Liver (tissue), 9 donors: ENCODE results near the gene CAST. TPM values are rescaled to one million over a fixed set of nuclear protein-coding genes. Genes with fewer than 3 reads are reported as not detected.

Experiments
- DNase-seq: peaks from one replicate; pipeline ENCODE4 v3.0.0-alpha.2; 2017; ENCODE audit warnings: low spot score
- H3K27ac ChIP-seq, 2 donors: one replicate each; pipeline ENCODE4 v1.7.0; 2013; ENCODE audit warnings: inconsistent platforms in 2 of 2, low read length in 2 of 2, control low read depth in 1 of 2, low read depth in 1 of 2, mild to moderate bottlenecking in 1 of 2
- H3K27me3 ChIP-seq, 4 donors: one replicate each; pipeline versions ENCODE4 v1.6.1 to v1.7.0; 2013; ENCODE audit warnings: low read length in 3 of 4, inconsistent platforms in 1 of 4, mild to moderate bottlenecking in 1 of 4, moderate library complexity in 1 of 4; ENCODE audit not compliant: control insufficient read depth in 4 of 4, insufficient read depth in 4 of 4
- H3K36me3 ChIP-seq, 4 donors: one replicate each; pipeline versions ENCODE4 v1.6.1 to v1.7.0; 2013; ENCODE audit warnings: low read length in 3 of 4, mild to moderate bottlenecking in 3 of 4, low read depth in 1 of 4, moderate library complexity in 1 of 4; ENCODE audit not compliant: control insufficient read depth in 4 of 4, insufficient read depth in 3 of 4
- H3K4me1 ChIP-seq, 4 donors: one replicate each; pipeline versions ENCODE4 v1.6.1 to v1.7.0; 2013; ENCODE audit warnings: low read length in 3 of 4, mild to moderate bottlenecking in 3 of 4, moderate library complexity in 1 of 4; ENCODE audit not compliant: control insufficient read depth in 4 of 4, insufficient read depth in 4 of 4
- H3K4me3 ChIP-seq, 3 donors: one replicate each; pipeline versions ENCODE4 v1.6.1 to v1.7.0; 2013; ENCODE audit warnings: low read length in 3 of 3, control low read depth in 1 of 3, low read depth in 1 of 3, mild to moderate bottlenecking in 1 of 3
- H3K9ac ChIP-seq, 2 donors: one replicate each; pipeline ENCODE4 v1.7.0; 2013; ENCODE audit warnings: low read length in 2 of 2, mild to moderate bottlenecking in 2 of 2, moderate library complexity in 2 of 2, control low read depth in 1 of 2, low read depth in 1 of 2
- H3K9me3 ChIP-seq, 4 donors: one replicate each; pipeline versions ENCODE4 v1.6.1 to v1.7.0; 2013; ENCODE audit warnings: low read length in 3 of 4; ENCODE audit not compliant: control insufficient read depth in 4 of 4
- ATF3 ChIP-seq: IDR thresholded peaks from 2 replicates; pipeline ENCODE4 v1.6.1; 2016; ENCODE audit warnings: antibody characterized with exemption
- CTCF ChIP-seq: fragments of 150-350 bp; IDR thresholded peaks from 2 replicates; pipeline ENCODE4 v1.5.1; 2017; ENCODE audit warnings: improper control_type of control experiment, low read depth, low read length; ENCODE audit not compliant: missing input control
- EGR1 ChIP-seq, 2 donors: IDR thresholded peaks; 2 replicates each; pipeline ENCODE4 v1.6.1; 2016 to 2018; ENCODE audit warnings: antibody characterized with exemption in 2 of 2, low read depth in 2 of 2
- FOXA1 ChIP-seq: IDR thresholded peaks from 2 replicates; pipeline ENCODE4 v1.6.1; 2016; ENCODE audit warnings: antibody characterized with exemption
- FOXA2 ChIP-seq: IDR thresholded peaks from 2 replicates; pipeline ENCODE4 v1.6.1; 2016; ENCODE audit warnings: antibody characterized with exemption
- GABPA ChIP-seq, 2 donors: IDR thresholded peaks in 1 of 2; conservative IDR thresholded peaks in 1 of 2; 2 replicates each; pipeline ENCODE4 v1.6.1; 2016; ENCODE audit warnings: antibody characterized with exemption in 2 of 2, mild to moderate bottlenecking in 1 of 2, moderate library complexity in 1 of 2
- HNF4A ChIP-seq, 2 donors: conservative IDR thresholded peaks; 2 replicates each; pipeline ENCODE4 v1.6.1; 2016; ENCODE audit warnings: antibody characterized with exemption in 2 of 2, mild to moderate bottlenecking in 2 of 2
- HNF4G ChIP-seq: IDR thresholded peaks from 2 replicates; pipeline ENCODE4 v1.6.1; 2016; ENCODE audit warnings: antibody characterized with exemption
- JUND ChIP-seq, 2 donors: IDR thresholded peaks; 2 replicates each; pipeline ENCODE4 v1.6.1; 2016; ENCODE audit warnings: antibody characterized with exemption in 2 of 2
- MAX ChIP-seq: IDR thresholded peaks from 2 replicates; pipeline ENCODE4 v1.6.1; 2016; ENCODE audit warnings: antibody characterized with exemption
- NR2F2 ChIP-seq: IDR thresholded peaks from 2 replicates; pipeline ENCODE4 v1.6.1; 2016; ENCODE audit warnings: antibody characterized with exemption
- RAD21 ChIP-seq, 2 donors: IDR thresholded peaks; 2 replicates each; pipeline ENCODE4 v1.6.1; 2016; ENCODE audit warnings: antibody characterized with exemption in 2 of 2, mild to moderate bottlenecking in 2 of 2
- REST ChIP-seq: IDR thresholded peaks from 2 replicates; pipeline ENCODE4 v1.6.1; 2016; ENCODE audit warnings: antibody characterized with exemption, mild to moderate bottlenecking
- RXRA ChIP-seq, 2 donors: IDR thresholded peaks; 2 replicates each; pipeline ENCODE4 v1.6.1; 2017 to 2018; ENCODE audit warnings: antibody characterized with exemption in 2 of 2, mild to moderate bottlenecking in 1 of 2
- SP1 ChIP-seq: IDR thresholded peaks from 2 replicates; pipeline ENCODE4 v1.6.1; 2018; ENCODE audit warnings: antibody characterized with exemption, mild to moderate bottlenecking
- TAF1 ChIP-seq: conservative IDR thresholded peaks from 2 replicates; pipeline ENCODE4 v1.6.1; 2016; ENCODE audit warnings: antibody characterized with exemption, mild to moderate bottlenecking
- YY1 ChIP-seq: IDR thresholded peaks from 2 replicates; pipeline ENCODE4 v1.6.1; 2016; ENCODE audit warnings: antibody characterized with exemption, mild to moderate bottlenecking
- ZBTB33 ChIP-seq: IDR thresholded peaks from 2 replicates; pipeline ENCODE4 v1.6.1; 2016; ENCODE audit warnings: antibody characterized with exemption
- WGBS: extraction: QIAGEN DNeasy Blood & Tissue Kit; methylation state at CpG from one replicate; pipeline ENCODE4 v1.1.7; 2013; 5-methylcytosine and 5-hydroxymethylcytosine counted together
- polyA plus RNA-seq, 2 donors: library from polyadenylated mRNA; stranded (reverse) in 1 of 2; unstranded in 1 of 2; fragments of 200-250 nt in 1 of 2; fragments of >200 nt in 1 of 2; fragmentation: Nextera tagmentation in 1 of 2; extraction: Ambion mirVana in 1 of 2; gene quantifications; one replicate each; pipeline versions ENCODE4 v1.2.1 to v1.2.3, GENCODE V29; 2013 to 2015
- total RNA-seq, 2 donors: library from RNA; depleted of rRNA; stranded (reverse); fragments of >200 nt; gene quantifications; one replicate each; pipeline ENCODE4 v1.2.3, GENCODE V29; 2014
- donor health status: healthy.
- donor health status: healthy.
- donor health status: healthy.
- donor health status: healthy.
- donor health status: healthy.

CAST gene
- total and polyA plus RNA-seq, 4 donors: 43.3 to 126 (median 81.0) TPM

- Histone ChIP-seq H3K9me3 (no peaks in the 10 kb centered on the region), H3K27me3 (no peaks in the 10 kb centered on the region), H3K36me3 (peaks cover 9 to 66% (median 57%) of the 10 kb centered on the region in 4 donors), H3K4me3 (no peak overlapping the region), H3K4me1 (peaks cover 0 to 9% (median 3%) of the 10 kb centered on the region in 4 donors), H3K9ac (no peak overlapping the region), H3K27ac (no peak overlapping the region)
- TF ChIP-seq NR2F2 (no peak), SP1 (no peak), GABPA (IDR thresholded peaks at IDR 0.05 in 1 of 2, conservative IDR thresholded peaks at IDR 0.05 in 1 of 2) (no peak), JUND (IDR thresholded peaks at IDR 0.05) (no peak), RAD21 (IDR thresholded peaks at IDR 0.05) (no peak), REST (no peak), RXRA (IDR thresholded peaks at IDR 0.05) (no peak), TAF1 (no peak), FOXA2 (no peak), EGR1 (IDR thresholded peaks at IDR 0.05; ENCODE audit: low read depth in 2 of 2) (no peak), CTCF (no peak), HNF4A (conservative IDR thresholded peaks at IDR 0.05) (no peak), HNF4G (no peak), ATF3 (no peak), ZBTB33 (no peak), MAX (no peak), FOXA1 (no peak), YY1 (no peak)
- WGBS: 81% methylated on average over 4 of the region's 4 CpGs
- no peak for DNase-seq
Measured at GRCh38 chr5:96761618-96762017, 99.4 kb downstream of the CAST start.
